HG03095 (cell line): ENCODE data around the gene EPS8L1.
"Not testable (repeated sequence)": the region's sequence is repeated elsewhere in the genome, so short reads cannot be mapped to it uniquely, and the experiment has no call there.

ENCODE experiments used
- ATAC-seq: cut with Tn5 transposase; IDR thresholded peaks from one replicate; pipeline ENCODE4 v1.9.1; 2021; ENCODE audit warnings: moderate library complexity; ENCODE audit not compliant: unreplicated experiment

The EPS8L1 gene

DNA sequence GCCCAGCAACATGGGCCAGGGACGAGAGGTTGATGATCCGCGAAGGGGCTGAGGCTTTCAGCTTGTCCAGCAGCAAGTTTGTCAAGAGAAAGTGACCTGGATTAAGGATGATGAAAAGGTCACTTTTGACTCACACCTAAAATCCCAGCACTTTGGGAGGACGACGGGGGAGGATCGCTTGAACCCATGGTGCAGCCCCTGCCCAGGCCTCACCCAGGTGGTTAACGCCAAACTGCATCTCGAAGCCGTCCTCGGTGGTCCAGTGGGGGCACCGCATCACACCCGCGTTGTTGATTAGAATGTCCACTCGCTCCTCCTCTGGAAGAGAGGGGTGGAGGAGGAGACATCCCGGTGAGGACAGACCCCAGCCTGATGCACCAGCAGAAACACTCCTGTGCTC, 27.2 kb upstream of the EPS8L1 start:
- no peak for ATAC-seq

GRCh38 chr19:55050749-55051532, 24.7 kb upstream of the EPS8L1 start:
- ATAC-seq: no peak

DNA sequence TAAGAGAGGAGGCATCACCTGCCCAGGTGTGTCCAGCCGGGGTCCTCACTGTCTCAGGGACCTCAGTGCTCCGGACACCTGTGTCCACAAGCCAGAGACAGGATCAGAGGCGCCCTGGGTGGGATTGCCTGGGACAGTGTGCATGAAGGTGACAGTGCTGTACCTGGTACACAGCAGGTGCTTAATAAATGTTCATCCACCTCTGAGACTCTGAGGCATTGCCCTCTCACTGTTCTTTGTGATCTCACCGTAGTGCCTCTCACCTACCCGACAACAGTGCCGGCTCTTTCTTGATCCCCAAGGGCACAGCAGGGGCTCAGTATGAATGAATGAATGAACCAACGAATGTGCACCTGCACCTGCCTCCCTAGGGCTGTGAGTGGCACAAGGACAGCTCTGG, 21.9 kb upstream of the EPS8L1 start:
- ATAC-seq: no peak

GRCh38 chr19:55056827-55057226, 18.8 kb upstream of the EPS8L1 start:
- ATAC-seq: no peak

DNA sequence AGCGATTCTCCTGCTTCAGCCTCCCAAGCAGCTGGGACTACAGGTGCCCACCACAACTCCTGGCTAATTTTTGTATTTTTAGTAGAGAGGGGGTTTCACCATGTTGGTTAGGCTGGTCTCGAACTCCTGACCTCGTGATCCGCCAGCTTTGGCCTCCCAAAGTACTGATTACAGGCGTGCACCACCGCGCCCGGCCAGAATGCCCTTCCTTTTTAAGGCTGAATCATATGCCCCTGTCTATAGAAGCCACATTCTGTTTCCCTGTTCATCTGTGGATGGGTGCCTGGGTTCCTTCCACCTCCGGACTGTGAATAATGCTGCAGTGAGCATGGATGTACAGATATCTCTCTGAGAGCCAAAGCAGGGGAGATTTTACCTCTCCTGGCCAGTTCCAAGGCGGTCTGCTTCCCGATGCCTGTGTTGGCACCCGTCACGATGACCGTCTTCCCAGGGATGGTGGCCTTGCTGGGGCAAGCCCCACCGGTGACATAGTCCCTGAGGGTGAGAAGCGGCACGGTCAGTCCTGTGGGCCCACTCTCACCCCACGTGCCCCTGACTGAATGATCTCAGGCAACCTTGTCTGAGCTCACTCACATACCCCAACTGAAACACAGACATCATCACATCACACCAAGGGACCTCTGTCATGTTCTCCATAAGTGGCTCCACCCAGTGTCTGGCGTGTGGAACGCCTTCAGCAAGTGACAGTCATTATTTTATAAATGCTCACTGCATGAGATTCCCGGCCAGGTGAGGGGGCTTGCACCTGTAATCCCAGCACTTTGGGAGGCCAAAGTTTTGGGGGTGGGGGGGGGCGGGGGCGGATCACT, 16.7 kb upstream of the EPS8L1 start:
- no peak for ATAC-seq

DNA sequence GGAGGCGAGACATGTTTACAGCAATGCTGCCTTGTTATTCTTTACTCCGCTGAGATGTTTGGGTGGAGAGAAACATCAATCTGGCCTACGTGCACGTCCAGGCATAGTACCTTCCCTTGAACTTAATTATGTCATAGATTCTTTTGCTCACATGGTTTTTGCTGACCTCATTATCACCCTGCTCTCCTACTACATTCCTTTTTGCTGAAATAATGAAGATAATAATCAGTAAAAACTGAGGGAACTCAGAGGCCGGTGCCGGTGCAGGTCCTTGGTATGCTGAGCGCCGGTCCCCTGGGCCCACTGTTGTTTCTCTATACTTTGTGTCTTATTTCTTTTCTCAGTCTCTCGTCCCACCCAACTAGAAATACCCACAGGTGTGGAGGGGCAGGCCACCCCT, 15.4 kb upstream of the EPS8L1 start:
- not testable (repeated sequence) for ATAC-seq

DNA sequence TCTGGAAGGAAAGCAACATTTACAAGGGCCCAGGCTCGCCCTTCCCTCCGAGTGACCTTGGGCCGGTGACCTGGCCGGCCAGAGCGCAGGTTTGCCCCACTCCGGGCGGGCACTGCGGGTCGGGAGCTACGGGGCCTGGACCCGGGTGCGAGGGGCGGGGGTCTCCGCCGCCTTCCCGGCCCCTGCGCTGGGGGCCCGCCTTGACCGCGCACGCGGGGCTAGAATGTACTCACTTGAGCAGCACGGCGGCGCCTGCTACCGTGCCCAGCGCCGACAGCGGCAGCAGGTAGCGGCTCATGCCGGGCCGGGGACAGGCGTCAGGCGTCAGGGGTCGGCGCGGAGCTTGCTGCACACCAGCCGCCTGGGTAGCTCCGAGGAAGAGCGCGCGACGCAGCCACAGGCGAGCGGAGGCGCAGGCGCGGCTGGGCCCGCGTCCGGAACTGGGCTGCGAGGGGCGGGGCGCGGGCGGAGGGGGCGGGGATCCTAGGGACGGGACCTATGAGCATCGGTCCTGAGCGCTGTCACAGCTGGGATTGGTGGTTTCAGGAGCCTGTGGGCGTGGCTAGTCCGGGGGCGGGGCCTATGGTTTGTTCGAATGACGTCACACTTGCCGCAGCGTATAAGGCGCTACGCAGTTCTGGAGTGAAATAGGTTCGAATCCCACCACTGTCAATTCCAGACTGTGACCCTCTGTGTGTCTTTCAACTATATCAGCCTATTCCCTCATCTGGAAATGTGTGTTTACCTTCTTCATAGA, 12.8 kb upstream of the EPS8L1 start, which contains the start of gene RDH13:
RDH13 (minus strand) TSS at position 414 of the 757 bp plus-strand sequence; CDS start at position 298, 116 bp downstream.
- ATAC-seq: peak; percentile 83

- ATAC-seq: no peak
Measured at GRCh38 chr19:55063492-55063843, 12.2 kb upstream of the EPS8L1 start.

DNA sequence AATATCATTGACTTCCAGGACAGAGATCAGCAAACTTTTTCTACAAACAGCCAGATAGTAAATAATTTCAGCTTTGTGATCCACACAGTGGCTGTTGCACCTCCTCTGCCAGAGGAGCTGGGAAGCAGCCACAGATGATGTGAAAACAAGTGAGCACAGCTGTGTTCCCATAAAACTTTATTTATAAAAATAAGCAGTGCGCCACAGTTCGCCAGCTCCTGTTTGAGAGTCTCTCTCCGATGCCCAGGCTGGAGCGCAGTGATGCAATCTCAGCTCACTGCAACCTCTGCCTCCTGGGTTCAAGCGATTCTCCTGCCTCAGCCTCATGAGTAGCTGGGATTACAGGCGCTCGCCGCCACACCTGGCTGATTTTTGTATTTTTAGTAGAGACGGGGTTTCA, 10.2 kb upstream of the EPS8L1 start:
- not testable (repeated sequence) for ATAC-seq

GRCh38 chr19:55066107-55066709, 9.5 kb upstream of the EPS8L1 start:
- ATAC-seq: no peak

GRCh38 chr19:55067869-55068268, 7.8 kb upstream of the EPS8L1 start:
- no peak for ATAC-seq

DNA sequence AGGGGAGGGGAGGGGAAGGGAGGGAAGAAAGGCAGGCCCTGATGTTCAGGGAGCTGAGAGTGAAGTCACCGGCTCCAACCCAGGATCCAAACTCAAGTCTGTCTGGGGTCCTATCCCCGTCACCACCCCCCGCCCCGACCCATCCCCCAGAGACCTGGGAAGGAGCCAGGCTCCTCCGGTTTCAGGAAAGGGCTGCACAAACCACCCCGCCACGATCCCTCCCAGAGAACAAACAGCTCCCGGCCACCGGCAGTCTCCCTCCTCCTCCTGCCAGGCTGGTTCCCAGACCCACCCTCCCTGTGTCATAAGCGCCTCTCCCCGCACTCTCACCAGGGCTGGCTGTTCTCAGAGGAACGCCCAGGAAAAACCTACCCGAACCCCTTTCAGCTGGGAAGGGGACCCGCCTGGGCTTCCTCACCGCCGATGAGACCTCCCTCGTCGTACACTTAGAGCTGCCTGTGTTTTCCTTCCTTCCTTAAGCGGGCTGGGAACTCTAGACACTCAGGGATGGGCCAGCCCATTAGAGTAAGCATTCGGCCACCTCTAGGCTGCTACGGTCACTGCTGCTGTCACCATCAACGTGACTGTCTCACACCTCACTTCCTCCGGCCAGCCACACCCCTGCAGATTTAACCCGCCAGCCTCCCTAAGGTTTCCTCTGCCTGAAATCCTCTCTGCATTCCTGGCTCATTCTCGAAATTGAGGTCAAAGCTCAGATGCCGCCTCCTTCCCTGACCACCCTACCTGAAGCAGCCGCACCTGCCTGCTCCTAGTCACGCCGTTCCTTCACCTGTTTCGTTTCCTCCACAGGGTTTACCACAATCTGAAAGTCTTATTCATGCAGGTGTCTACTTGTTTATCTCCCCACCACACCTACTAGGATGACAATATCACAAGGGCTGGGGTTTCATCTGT, 6.5 kb upstream of the EPS8L1 start:
- ATAC-seq: no peak

- no peak for ATAC-seq
Measured at GRCh38 chr19:55069865-55070197, 5.8 kb upstream of the EPS8L1 start.

DNA sequence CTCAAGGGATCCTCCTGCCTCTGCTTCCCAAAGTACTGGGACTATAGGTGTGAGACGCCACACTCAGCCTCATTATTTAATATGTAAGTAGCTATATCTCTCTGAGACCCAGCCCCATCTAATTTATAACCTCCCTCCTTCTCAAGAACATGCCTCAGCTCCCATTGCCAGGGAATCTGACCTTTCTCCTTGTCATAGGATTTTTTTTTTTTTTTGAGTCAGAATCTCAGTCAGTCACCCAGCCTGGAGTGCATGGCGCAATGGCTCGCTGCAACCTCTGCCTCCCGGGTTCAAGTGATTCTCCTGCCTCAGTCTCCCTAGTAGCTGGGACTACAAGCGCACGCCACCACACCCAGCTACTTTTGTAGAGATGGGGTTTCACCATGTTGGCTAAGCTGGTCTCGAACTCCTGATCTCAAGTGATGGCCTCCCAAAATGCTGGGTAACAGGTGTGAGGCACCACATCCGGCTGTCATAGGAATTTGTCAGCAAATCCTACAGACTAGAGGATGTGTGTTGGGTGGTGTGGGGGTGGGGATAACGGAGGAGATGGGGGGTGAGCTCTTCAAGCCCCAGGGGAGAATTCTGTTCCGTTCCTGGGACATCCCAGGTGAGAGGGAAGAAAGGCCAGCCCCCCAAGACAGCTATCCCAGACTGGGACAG, 5.1 kb upstream of the EPS8L1 start:
- ATAC-seq: no peak

- ATAC-seq: no peak
Measured at GRCh38 chr19:55071129-55071502, 4.6 kb upstream of the EPS8L1 start.

DNA sequence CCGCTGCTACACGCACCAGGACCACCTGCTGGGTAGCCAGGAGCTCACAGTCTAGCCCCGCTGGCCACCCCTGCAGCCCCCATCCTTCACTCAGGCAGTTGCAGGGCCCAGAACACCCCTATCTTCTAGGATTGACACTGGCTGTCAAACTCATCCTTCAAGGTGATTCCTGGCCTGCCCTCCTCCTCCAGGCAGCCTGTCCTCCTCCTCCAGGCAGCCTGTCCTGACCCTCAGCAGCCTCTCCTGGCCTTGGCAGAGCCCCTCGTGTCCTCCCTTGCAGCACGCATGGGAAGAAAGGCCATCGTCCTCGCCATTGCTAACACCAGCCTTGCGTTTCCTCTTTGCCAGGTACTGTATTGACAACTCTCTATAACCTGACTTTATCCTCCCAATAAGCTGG, 3.8 kb upstream of the EPS8L1 start:
- no peak for ATAC-seq

GRCh38 chr19:55076321-55076720, 652 bp downstream of the EPS8L1 start:
- no peak for ATAC-seq

- no peak for ATAC-seq
Measured at GRCh38 chr19:55077106-55077505, 1.4 kb downstream of the EPS8L1 start.

- no peak for ATAC-seq
Measured at GRCh38 chr19:55078996-55079395, 3.3 kb downstream of the EPS8L1 start.
